Fibroblast of lung (primary cell): Measurements from ENCODE around the gene NR2C1. TPM values are rescaled to one million over a fixed set of nuclear protein-coding genes. Genes with fewer than 3 reads are reported as not detected.

ENCODE experiments used
- DNase-seq, 2 donors: peaks; one replicate each; pipeline versions ENCODE4 v3.0.0 to v3.0.0-alpha.2; 2010; ENCODE audit warnings: low read depth in 2 of 2
- H2AFZ ChIP-seq: 2 replicates; pipeline ENCODE4 v1.5.1; 2012; ENCODE audit warnings: low read length, control low read depth, inconsistent platforms
- H3K27ac ChIP-seq: 2 replicates; pipeline ENCODE4 v1.5.1; 2011; ENCODE audit warnings: low read length, control low read depth; ENCODE audit not compliant: insufficient read depth
- H3K27me3 ChIP-seq: 2 replicates; pipeline ENCODE4 v1.5.1; 2011; ENCODE audit warnings: mild to moderate bottlenecking, low read length; ENCODE audit not compliant: control insufficient read depth, insufficient read depth
- H3K36me3 ChIP-seq: 2 replicates; pipeline ENCODE4 v1.5.1; 2011; ENCODE audit warnings: low read length; ENCODE audit not compliant: control insufficient read depth, insufficient read depth
- H3K4me1 ChIP-seq: 2 replicates; pipeline ENCODE4 v1.5.1; 2011; ENCODE audit warnings: low read length; ENCODE audit not compliant: control insufficient read depth, insufficient read depth; ENCODE audit errors: extremely low read depth
- H3K4me2 ChIP-seq: 2 replicates; pipeline ENCODE4 v1.5.1; 2011; ENCODE audit warnings: low read length, control low read depth; ENCODE audit not compliant: insufficient read depth; ENCODE audit errors: extremely low read depth
- H3K4me3 ChIP-seq, 4 experiments: fragments of 200-600 bp in 1 of 4; sonication (generic) in 1 of 4; replicated peaks in 1 of 4; 2 replicates each; pipeline ENCODE4 v1.5.1; 2011 to 2016; ENCODE audit warnings: low read length in 4 of 4, low read depth in 3 of 4, mild to moderate bottlenecking in 3 of 4, control low read depth in 2 of 4, inconsistent platforms in 1 of 4, mixed read lengths in 1 of 4; ENCODE audit not compliant: insufficient read depth in 1 of 4; ENCODE audit errors: control extremely low read depth in 1 of 4
- H3K79me2 ChIP-seq: 2 replicates; pipeline ENCODE4 v1.5.1; 2012; ENCODE audit warnings: mild to moderate bottlenecking, low read length, inconsistent platforms; ENCODE audit not compliant: control insufficient read depth, insufficient read depth
- H3K9ac ChIP-seq: 2 replicates; pipeline ENCODE4 v1.5.1; 2011; ENCODE audit warnings: mild to moderate bottlenecking, low read length, control low read depth; ENCODE audit not compliant: insufficient read depth
- H3K9me3 ChIP-seq: 2 replicates; pipeline ENCODE4 v1.5.1; 2012; ENCODE audit warnings: low read depth, low read length; ENCODE audit not compliant: control insufficient read depth, insufficient read depth
- H4K20me1 ChIP-seq: 2 replicates; pipeline ENCODE4 v1.5.1; 2011; ENCODE audit warnings: low read length; ENCODE audit not compliant: control insufficient read depth, insufficient read depth; ENCODE audit errors: extremely low read depth
- EZH2 ChIP-seq: IDR thresholded peaks from 2 replicates; pipeline ENCODE4 v1.5.1; 2012; ENCODE audit warnings: low read length, control low read depth, mild to moderate bottlenecking; ENCODE audit errors: missing control alignments
- polyA plus RNA-seq, 2 donors: library from polyadenylated mRNA; depleted of rRNA in 1 of 2; stranded (reverse) in 1 of 2; unstranded in 1 of 2; fragments of >200 nt; gene quantifications; 2 replicates each; pipeline ENCODE4 v1.2.1, GENCODE V29; 2011 to 2012; ENCODE audit warnings: missing spikeins in 1 of 2
- total RNA-seq: library from RNA; depleted of rRNA; stranded (reverse); fragments of >200 nt; gene quantifications from 2 replicates; pipeline ENCODE4 v1.2.1, GENCODE V29; 2014
- TF ChIP-seq, protein P1 (sequence below), 2 donors: IDR thresholded peaks in 1 of 2; conservative IDR thresholded peaks in 1 of 2; 1 replicate in 1 of 2; 2 replicates in 1 of 2; pipeline ENCODE4 v1.5.1; 2011 to 2012; ENCODE audit warnings: low read length in 2 of 2, control low read depth in 1 of 2, inconsistent platforms in 1 of 2, low read depth in 1 of 2, mild to moderate bottlenecking in 1 of 2

The NR2C1 gene
- total and polyA plus RNA-seq, 2 donors (not counting 1 experiment from before 2014, with no cell fraction given), result 25.6 to 27.0 TPM

DNA sequence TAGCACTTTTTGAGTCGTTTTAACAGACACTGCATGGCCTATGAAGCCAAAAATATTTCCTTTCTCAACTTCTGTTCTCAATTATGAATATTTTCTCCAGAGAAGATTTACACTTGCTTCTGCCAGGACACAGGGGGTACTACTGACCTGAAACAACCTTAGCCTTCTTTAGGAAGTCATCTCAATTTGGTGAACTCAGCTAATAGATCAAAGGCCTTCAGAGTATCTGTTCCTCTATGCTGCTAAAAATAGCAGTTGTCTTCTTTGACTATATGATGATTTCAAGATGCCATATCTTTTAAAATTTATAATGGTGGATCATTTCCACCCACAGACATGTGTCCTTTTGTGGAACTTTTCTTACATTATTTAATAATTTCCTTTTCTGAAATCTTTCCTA is 55.9 kb downstream of the NR2C1 start:
- H3K36me3 ChIP-seq, result no peaks in the 10 kb centered on the region

DNA sequence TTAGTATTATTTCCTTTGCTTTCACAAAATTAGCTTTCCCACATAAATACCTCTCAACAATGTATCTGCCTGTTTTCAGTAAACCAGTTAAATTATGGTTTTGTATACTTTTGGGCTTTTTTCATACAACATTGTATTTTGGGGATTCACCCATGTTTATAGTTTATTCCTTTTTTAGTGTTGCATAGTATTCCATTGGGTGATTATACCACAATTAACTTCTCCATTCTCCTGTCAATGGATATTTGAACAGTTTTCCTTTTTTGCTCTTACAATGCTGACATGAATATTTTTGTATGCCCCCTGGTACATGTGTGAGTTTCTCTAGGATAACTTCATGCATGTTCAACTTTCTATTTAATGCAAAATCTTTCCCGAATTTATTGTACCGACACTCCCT is 57.3 kb downstream of the NR2C1 start:
- H3K9me3 ChIP-seq, result no peaks in the 10 kb centered on the region
- H3K36me3 ChIP-seq, result no peaks in the 10 kb centered on the region
- H3K4me3 ChIP-seq, result no peak overlapping the region
- no peaks in the 10 kb centered on the region for H3K27me3 ChIP-seq
- DNase-seq, result no peak
- no peak overlapping the region for H3K27ac ChIP-seq
- H3K4me1 ChIP-seq, result no peaks in the 10 kb centered on the region
- no peak overlapping the region for H2AFZ ChIP-seq
- no peak overlapping the region for H3K4me2 ChIP-seq
- TF ChIP-seq, protein P1, sequence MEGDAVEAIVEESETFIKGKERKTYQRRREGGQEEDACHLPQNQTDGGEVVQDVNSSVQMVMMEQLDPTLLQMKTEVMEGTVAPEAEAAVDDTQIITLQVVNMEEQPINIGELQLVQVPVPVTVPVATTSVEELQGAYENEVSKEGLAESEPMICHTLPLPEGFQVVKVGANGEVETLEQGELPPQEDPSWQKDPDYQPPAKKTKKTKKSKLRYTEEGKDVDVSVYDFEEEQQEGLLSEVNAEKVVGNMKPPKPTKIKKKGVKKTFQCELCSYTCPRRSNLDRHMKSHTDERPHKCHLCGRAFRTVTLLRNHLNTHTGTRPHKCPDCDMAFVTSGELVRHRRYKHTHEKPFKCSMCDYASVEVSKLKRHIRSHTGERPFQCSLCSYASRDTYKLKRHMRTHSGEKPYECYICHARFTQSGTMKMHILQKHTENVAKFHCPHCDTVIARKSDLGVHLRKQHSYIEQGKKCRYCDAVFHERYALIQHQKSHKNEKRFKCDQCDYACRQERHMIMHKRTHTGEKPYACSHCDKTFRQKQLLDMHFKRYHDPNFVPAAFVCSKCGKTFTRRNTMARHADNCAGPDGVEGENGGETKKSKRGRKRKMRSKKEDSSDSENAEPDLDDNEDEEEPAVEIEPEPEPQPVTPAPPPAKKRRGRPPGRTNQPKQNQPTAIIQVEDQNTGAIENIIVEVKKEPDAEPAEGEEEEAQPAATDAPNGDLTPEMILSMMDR (conservative IDR thresholded peaks at IDR 0.05 in 1 of 2, IDR thresholded peaks at IDR 0.05 in 1 of 2; ENCODE audit: low read depth in 1 of 2, low read length in 2 of 2), result no peak
- TF ChIP-seq EZH2, result no peak
- H3K79me2 ChIP-seq, result no peaks in the 10 kb centered on the region
- H3K9ac ChIP-seq, result no peak overlapping the region
- no peaks in the 10 kb centered on the region for H4K20me1 ChIP-seq

More for the DNA sequence above, 55.9 kb downstream of the NR2C1 start:
- Histone ChIP-seq H3K9me3 (no peaks in the 10 kb centered on the region), H3K27ac (no peak overlapping the region), H3K4me1 (no peaks in the 10 kb centered on the region), H2AFZ (no peak overlapping the region), H4K20me1 (no peaks in the 10 kb centered on the region), H3K79me2 (no peaks in the 10 kb centered on the region), H3K4me2 (no peak overlapping the region), H3K9ac (no peak overlapping the region), H3K27me3 (no peaks in the 10 kb centered on the region), H3K4me3 (no peak overlapping the region)
- DNase-seq, result no peak
- no peak for TF ChIP-seq EZH2
- TF ChIP-seq, protein P1 (conservative IDR thresholded peaks at IDR 0.05 in 1 of 2, IDR thresholded peaks at IDR 0.05 in 1 of 2; ENCODE audit: low read depth in 1 of 2, low read length in 2 of 2), result no peak

DNA sequence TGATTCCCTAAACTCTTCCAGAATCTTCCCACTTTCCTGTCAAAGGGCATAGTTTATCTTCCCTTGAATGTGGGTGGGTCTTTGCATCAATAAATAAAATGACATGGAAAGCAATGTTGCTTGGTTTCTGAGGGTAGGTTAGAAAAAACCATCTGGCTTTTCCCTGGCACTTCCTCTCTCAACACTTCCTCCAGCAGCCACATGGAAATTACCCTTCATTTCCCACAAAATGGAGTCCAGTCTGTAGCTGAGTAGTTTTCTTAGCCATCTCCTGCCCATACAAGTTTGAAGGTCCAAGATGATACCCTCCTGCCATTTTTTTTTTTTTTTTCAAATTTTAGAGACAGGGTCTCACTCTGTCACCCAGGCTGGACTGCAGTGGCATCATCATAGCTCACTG is 58.9 kb downstream of the NR2C1 start:
- H3K36me3 ChIP-seq, result no peaks in the 10 kb centered on the region
- no peaks in the 10 kb centered on the region for H4K20me1 ChIP-seq
- H3K9ac ChIP-seq, result no peak overlapping the region
- DNase-seq, result no peak
- no peaks in the 10 kb centered on the region for H3K9me3 ChIP-seq
- H2AFZ ChIP-seq, result no peak overlapping the region
- H3K4me2 ChIP-seq, result no peak overlapping the region
- no peaks in the 10 kb centered on the region for H3K27me3 ChIP-seq
- no peak overlapping the region for H3K4me3 ChIP-seq
- no peaks in the 10 kb centered on the region for H3K4me1 ChIP-seq
- no peak overlapping the region for H3K27ac ChIP-seq
- no peak for TF ChIP-seq EZH2
- TF ChIP-seq, protein P1 (conservative IDR thresholded peaks at IDR 0.05 in 1 of 2, IDR thresholded peaks at IDR 0.05 in 1 of 2; ENCODE audit: low read depth in 1 of 2, low read length in 2 of 2), result no peak
- no peaks in the 10 kb centered on the region for H3K79me2 ChIP-seq
